Keratinocyte (primary cell): ENCODE data around the gene SYNJ2.

Experiments
- CTCF ChIP-seq, 3 experiments: IDR thresholded peaks in 1 of 3; conservative IDR thresholded peaks in 1 of 3; optimal IDR thresholded peaks in 1 of 3; 2 replicates in 2 of 3; 3 replicates in 1 of 3; pipeline versions ENCODE3 to v1.5.1; 2011; ENCODE audit warnings: low read length in 3 of 3, mild to moderate bottlenecking in 3 of 3, moderate library complexity in 2 of 3, control low read depth in 1 of 3, inconsistent platforms in 1 of 3; ENCODE audit not compliant: insufficient read depth in 2 of 3; ENCODE audit errors: extremely low read depth in 1 of 3
- EZH2 ChIP-seq: IDR thresholded peaks from one replicate; pipeline ENCODE4 v1.6.1; 2012; ENCODE audit warnings: inconsistent platforms, mild to moderate bottlenecking, low read length, moderate library complexity

- no peak for TF ChIP-seq CTCF (optimal IDR thresholded peaks at IDR 0.05 in 1 of 3, IDR thresholded peaks at IDR 0.05 in 1 of 3, conservative IDR thresholded peaks at IDR 0.05 in 1 of 3; ENCODE audit: extremely low read depth in 1 of 3, insufficient read depth in 2 of 3, low read length in 3 of 3)
- TF ChIP-seq EZH2, result no peak
Observed at GRCh38 chr6:158086504-158087223, 105.0 kb downstream of the SYNJ2 start.
